ENCODE data around the gene KNCN. TPM values are rescaled to one million over a fixed set of nuclear protein-coding genes. Genes with fewer than 3 reads are reported as not detected.

KNCN gene
- total RNA-seq, 4 donors from 2014 or later, result not detected

- TF ChIP-seq CTCF (IDR thresholded peaks at IDR 0.05), result no peak
- DNase-seq (ENCODE audit: low spot score) (no peak), ATAC-seq (ENCODE audit: low FRiP score) (no peak)
Observed at GRCh38 chr1:46536527-46536926, 14.9 kb downstream of the KNCN start.

- ATAC-seq (ENCODE audit: low FRiP score) (no peak), DNase-seq (ENCODE audit: low spot score) (no peak)
- TF ChIP-seq CTCF (IDR thresholded peaks at IDR 0.05), result no peak
Observed at GRCh38 chr1:46535063-46535462, 16.4 kb downstream of the KNCN start.

- no peak for TF ChIP-seq CTCF (IDR thresholded peaks at IDR 0.05)
- DNase-seq (ENCODE audit: low spot score) (no peak), ATAC-seq (ENCODE audit: low FRiP score) (peak; percentile 22)
Observed at GRCh38 chr1:46533179-46533864, 18.1 kb downstream of the KNCN start.

GRCh38 chr1:46532498-46533178 is 18.8 kb downstream of the KNCN start:
- no peak for DNase-seq (ENCODE audit: low spot score)
- no peak for TF ChIP-seq CTCF (IDR thresholded peaks at IDR 0.05)
- peak; percentile 67 for ATAC-seq (ENCODE audit: low FRiP score)

GRCh38 chr1:46532095-46532494 is 19.4 kb downstream of the KNCN start:
- no peak for DNase-seq (ENCODE audit: low spot score)
- TF ChIP-seq CTCF (IDR thresholded peaks at IDR 0.05), result no peak
- no peak for ATAC-seq (ENCODE audit: low FRiP score)

- ATAC-seq (ENCODE audit: low FRiP score) (no peak), DNase-seq (ENCODE audit: low spot score) (no peak)
- TF ChIP-seq CTCF (IDR thresholded peaks at IDR 0.05), result no peak
Observed at GRCh38 chr1:46530791-46531409, 20.5 kb downstream of the KNCN start.

Data from omental fat pad (tissue), 4 donors.